Endothelial cell of umbilical vein (primary cell): Measurements from ENCODE around the gene ABCA7. TPM values are rescaled to one million over a fixed set of nuclear protein-coding genes. Genes with fewer than 3 reads are reported as not detected.

Experiments
- BruUV-seq: library from RNA; stranded (reverse); fragments of 400-500 nt; replicated peaks from 2 replicates; lab custom pipeline; 2021; lab: Mats Ljungman, UMichigan
- CTCF ChIA-PET: fragments of 300-600, 350-600 bp; sonication (Branson Sonifier 250); formaldehyde crosslinking; loops from one replicate; lab custom pipeline; 2021; ENCODE audit warnings: antibody characterized with exemption, inconsistent platforms; lab: Charles Lee
- POLR2A ChIA-PET: fragments of 300-600, 350-600 bp; sonication (Branson Sonifier 250); formaldehyde crosslinking; loops from one replicate; lab custom pipeline; 2021; ENCODE audit warnings: antibody characterized with exemption, inconsistent platforms; lab: Charles Lee
- DNase-seq: peaks from one replicate; pipeline ENCODE4 v3.0.0-alpha.2; 2011; ENCODE audit warnings: low read depth, low spot score
- FAIRE-seq: peaks from 2 replicates; lab custom pipeline; 2011; peaks lifted over from hg19 to GRCh38; lab: Jason Lieb, UNC
- H2AFZ ChIP-seq: 2 replicates; pipeline ENCODE4 v1.6.0; 2012; ENCODE audit warnings: low read depth, low read length, control low read depth, inconsistent platforms
- H3K27ac ChIP-seq: 2 replicates; pipeline ENCODE4 v1.5.1; 2011; ENCODE audit warnings: low read depth, mild to moderate bottlenecking, control low read depth, low read length, moderate library complexity; ENCODE audit not compliant: insufficient read depth
- H3K27me3 ChIP-seq, 2 experiments: 2 replicates each; pipeline versions ENCODE4 v1.6.0 to v1.6.1; 2011; ENCODE audit warnings: low read length in 2 of 2, mixed read lengths in 1 of 2; ENCODE audit not compliant: control insufficient read depth in 2 of 2, insufficient read depth in 2 of 2
- H3K36me3 ChIP-seq, 2 experiments: 2 replicates in 1 of 2; 3 replicates in 1 of 2; pipeline ENCODE4 v1.5.1; 2011; ENCODE audit warnings: low read length in 2 of 2, mild to moderate bottlenecking in 1 of 2, moderate library complexity in 1 of 2; ENCODE audit not compliant: control insufficient read depth in 2 of 2, insufficient read depth in 2 of 2; ENCODE audit errors: extremely low read depth in 1 of 2
- H3K4me1 ChIP-seq: 3 replicates; pipeline ENCODE4 v1.5.1; 2011; ENCODE audit warnings: mild to moderate bottlenecking, low read length; ENCODE audit not compliant: control insufficient read depth, insufficient read depth; ENCODE audit errors: extremely low read depth
- H3K4me2 ChIP-seq: 2 replicates; pipeline ENCODE4 v1.6.1; 2011; ENCODE audit warnings: low read length, control low read depth, mixed read lengths; ENCODE audit not compliant: insufficient read depth
- H3K4me3 ChIP-seq, 3 experiments: fragments of 200-600 bp in 1 of 3; sonication (generic), shearing (Covaris generic) in 1 of 3; replicated peaks in 1 of 3; 2 replicates each; pipeline ENCODE4 v1.5.1; 2011 to 2016; ENCODE audit warnings: control low read depth in 3 of 3, low read length in 3 of 3, mild to moderate bottlenecking in 2 of 3, inconsistent platforms in 1 of 3, low read depth in 1 of 3, moderate library complexity in 1 of 3; ENCODE audit not compliant: insufficient read depth in 1 of 3
- H3K79me2 ChIP-seq: 2 replicates; pipeline ENCODE4 v1.6.0; 2012; ENCODE audit warnings: low read length, inconsistent platforms; ENCODE audit not compliant: control insufficient read depth, insufficient read depth
- H3K9ac ChIP-seq: replicated peaks from 2 replicates; pipeline ENCODE3; 2011; ENCODE audit warnings: low read length, control low read depth; ENCODE audit not compliant: insufficient read depth; ENCODE audit errors: extremely low read depth
- H3K9me1 ChIP-seq: replicated peaks from 3 replicates; pipeline ENCODE4 v1.6.0; 2011; ENCODE audit warnings: mild to moderate bottlenecking, low read length; ENCODE audit not compliant: control insufficient read depth, insufficient read depth; ENCODE audit errors: extremely low read depth
- H3K9me3 ChIP-seq: replicated peaks from 2 replicates; pipeline ENCODE4 v1.5.1; 2012; ENCODE audit warnings: low read length, inconsistent platforms; ENCODE audit not compliant: control insufficient read depth, insufficient read depth
- H4K20me1 ChIP-seq: replicated peaks from 2 replicates; pipeline ENCODE3; 2011; ENCODE audit warnings: mild to moderate bottlenecking, low read length; ENCODE audit not compliant: control insufficient read depth, insufficient read depth; ENCODE audit errors: extremely low read depth
- EZH2 ChIP-seq: IDR thresholded peaks from 2 replicates; pipeline ENCODE4 v1.6.1; 2012; ENCODE audit warnings: borderline replicate concordance, low read depth, mild to moderate bottlenecking, moderate library complexity, low read length, inconsistent platforms; ENCODE audit not compliant: severe bottlenecking
- FOS ChIP-seq: IDR thresholded peaks from 2 replicates; pipeline ENCODE4 v1.6.1; 2011; ENCODE audit warnings: mild to moderate bottlenecking, low read length, moderate library complexity, borderline replicate concordance; ENCODE audit not compliant: insufficient read depth
- GATA2 ChIP-seq: IDR thresholded peaks from 2 replicates; pipeline ENCODE4 v1.7.0; 2011; ENCODE audit warnings: low read depth, mild to moderate bottlenecking, moderate library complexity, mixed read lengths, low read length; ENCODE audit not compliant: insufficient read length, insufficient read depth
- JUN ChIP-seq: IDR thresholded peaks from 2 replicates; pipeline ENCODE4 v1.6.1; 2011; ENCODE audit warnings: borderline replicate concordance, low read depth; ENCODE audit not compliant: insufficient read length, insufficient read depth
- POLR2A ChIP-seq: IDR thresholded peaks from 2 replicates; pipeline ENCODE4 v1.6.1; 2012; ENCODE audit warnings: low read depth, mild to moderate bottlenecking, control low read depth, low read length
- POLR2AphosphoS5 ChIP-seq: IDR thresholded peaks from 2 replicates; pipeline ENCODE4 v1.6.1; 2012; ENCODE audit warnings: low read depth, mild to moderate bottlenecking, control low read depth, low read length, moderate library complexity; ENCODE audit not compliant: insufficient read depth
- dilution Hi-C: fragments of 300-500 bp; cut with MboI; formaldehyde crosslinking; loops from one replicate; pipeline ENCODE4 v1.15.0; 2019; ENCODE audit warnings: low sequenced_read_pairs; ENCODE audit not compliant: extremely low pct_ligation_motif_present
- intact Hi-C: fragments of 100-400 bp; cut with micrococcal nuclease; formaldehyde crosslinking; loops from one replicate; pipeline ENCODE4 v1.10.0; 2022
- polyA plus RNA-seq, 4 experiments: library from polyadenylated mRNA; depleted of rRNA in 3 of 4; stranded (reverse) in 3 of 4; unstranded in 1 of 4; fragments of >200 nt; gene quantifications; 2 replicates each; pipeline versions ENCODE4 v1.2.1 to v1.2.3, GENCODE V29; 2011 to 2012; ENCODE audit warnings: missing spikeins in 1 of 4
- total RNA-seq: library from RNA; stranded (reverse); gene quantifications from 2 replicates; pipeline ENCODE4 v1.2.3, GENCODE V29; 2021
- TF ChIP-seq, protein P1 (sequence below): IDR thresholded peaks from 2 replicates; pipeline ENCODE4 v1.6.1; 2011; ENCODE audit not compliant: insufficient read depth, insufficient read length

Gene ABCA7
- total and polyA plus RNA-seq, 2 donors (not counting 3 experiments of a cell fraction or from before 2014, with no cell fraction given), result 5.7 to 9.8 TPM

DNA sequence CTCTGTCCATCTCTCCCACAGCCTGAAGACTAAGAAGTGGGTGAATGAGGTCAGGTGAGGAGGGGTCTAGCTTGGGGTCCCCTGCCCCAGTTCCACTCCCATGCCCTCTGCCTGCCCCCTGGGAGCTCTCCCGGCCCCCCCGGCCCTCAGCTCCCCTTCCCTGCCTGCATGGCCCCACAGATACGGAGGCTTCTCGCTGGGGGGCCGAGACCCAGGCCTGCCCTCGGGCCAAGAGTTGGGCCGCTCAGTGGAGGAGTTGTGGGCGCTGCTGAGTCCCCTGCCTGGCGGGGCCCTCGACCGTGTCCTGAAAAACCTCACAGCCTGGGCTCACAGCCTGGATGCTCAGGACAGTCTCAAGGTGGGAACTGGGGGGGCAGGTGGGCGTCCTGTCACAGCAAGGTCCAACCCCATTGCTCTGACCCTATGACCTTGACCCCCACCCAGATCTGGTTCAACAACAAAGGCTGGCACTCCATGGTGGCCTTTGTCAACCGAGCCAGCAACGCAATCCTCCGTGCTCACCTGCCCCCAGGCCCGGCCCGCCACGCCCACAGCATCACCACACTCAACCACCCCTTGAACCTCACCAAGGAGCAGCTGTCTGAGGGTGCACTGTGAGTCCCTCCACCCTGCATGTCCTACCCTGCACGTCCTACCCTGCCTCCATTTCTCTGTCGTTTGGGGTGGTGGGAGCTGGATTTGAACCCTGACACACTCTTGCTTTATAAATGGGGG, 16.1 kb downstream of the ABCA7 start:
- dilution Hi-C loops (no loop called here), intact Hi-C loops (no loop called here)
- H3K27ac ChIP-seq, result no peak overlapping the region
- ChIA-PET CTCF (interaction anchor here (1.1 to 1.8 kb wide), 3 partner anchors 9 to 121 kb away, joined by 4 to 7 read pairs (median 6); partner anchors contain the start of gene ARHGAP45), POLR2A (no interaction called here)
- TF ChIP-seq JUN (no peak), FOS (no peak), POLR2A (no peak), GATA2 (no peak), EZH2 (no peak), POLR2AphosphoS5 (no peak)
- TF ChIP-seq, protein P1, sequence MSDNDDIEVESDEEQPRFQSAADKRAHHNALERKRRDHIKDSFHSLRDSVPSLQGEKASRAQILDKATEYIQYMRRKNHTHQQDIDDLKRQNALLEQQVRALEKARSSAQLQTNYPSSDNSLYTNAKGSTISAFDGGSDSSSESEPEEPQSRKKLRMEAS, result no peak
- H3K9ac ChIP-seq, result no peak overlapping the region
- no peak for DNase-seq
- no peak overlapping the region for H3K4me2 ChIP-seq
- FAIRE-seq, result no peak
- H3K9me3 ChIP-seq, result no peaks in the 10 kb centered on the region
- no TSS peak for BruUV-seq
- no peaks in the 10 kb centered on the region for H3K27me3 ChIP-seq
- H3K36me3 ChIP-seq, result no peaks in the 10 kb centered on the region
- no peaks in the 10 kb centered on the region for H3K9me1 ChIP-seq
- H3K4me3 ChIP-seq, result no peak overlapping the region
- no peak overlapping the region for H2AFZ ChIP-seq
- H4K20me1 ChIP-seq, result no peaks in the 10 kb centered on the region
- no peaks in the 10 kb centered on the region for H3K4me1 ChIP-seq
- no peaks in the 10 kb centered on the region for H3K79me2 ChIP-seq
